ENCODE data around the gene VAV3. TPM values are rescaled to one million over a fixed set of nuclear protein-coding genes. Genes with fewer than 3 reads are reported as not detected.

Gene VAV3
- total and polyA plus RNA-seq, 10 of the 15 experiments (the other 5 are each of a cell fraction or from before 2014, with no cell fraction given): 0.84 to 5.5 (median 3.4) TPM

- FAIRE-seq (no peak), ATAC-seq (no peak; the same call in 2 of the 3 replicates), DNase-seq (ENCODE audit: low read depth, low spot score) (no peak)
- Histone ChIP-seq H3K27ac (ENCODE audit: control insufficient read depth, insufficient read depth) (no peak overlapping the region), H3K9ac (ENCODE audit: control insufficient read depth, insufficient read depth, low read length) (no peak overlapping the region), H3K4me3 (no peak overlapping the region), H3K79me2 (ENCODE audit: control insufficient read depth, insufficient read depth, low read length) (no peaks in the 10 kb centered on the region), H4K20me1 (ENCODE audit: control insufficient read depth, insufficient read depth) (no peaks in the 10 kb centered on the region), H2AFZ (ENCODE audit: control insufficient read depth, low read depth, low read length) (no peak overlapping the region), H3K4me2 (ENCODE audit: control insufficient read depth, insufficient read depth) (no peak overlapping the region), H3K36me3 (ENCODE audit: control insufficient read depth in 2 of 2, insufficient read depth in 2 of 2, low read length in 1 of 2) (no peaks in the 10 kb centered on the region), H3K27me3 (replicated peaks in 1 of 2; ENCODE audit: control insufficient read depth in 2 of 2, insufficient read depth in 2 of 2, low read length in 1 of 2) (no peaks in the 10 kb centered on the region), H3K9me3 (replicated peaks; ENCODE audit: control insufficient read depth, insufficient read depth, low read length) (no peaks in the 10 kb centered on the region; the same call in 2 of the 3 replicates), H3K4me1 (ENCODE audit: control insufficient read depth, insufficient read depth, low read length) (peaks cover 16% of the 10 kb centered on the region)
- in situ Hi-C loops (cut with MboI): no loop called here
- no peak for TF ChIP-seq NFXL1 (IDR thresholded peaks at IDR 0.05; ENCODE audit: borderline replicate concordance)
- no peak for TF ChIP-seq CEBPZ (IDR thresholded peaks at IDR 0.05; ENCODE audit: low read depth, low read length)
- TF ChIP-seq HDAC6 (IDR thresholded peaks at IDR 0.05; ENCODE audit: unreplicated experiment): no peak
- no peak for TF ChIP-seq SREBF1 (IDR thresholded peaks at IDR 0.05; ENCODE audit: low read length)
- no peak for TF ChIP-seq HDAC2 (IDR thresholded peaks at IDR 0.05)
- TF ChIP-seq ZNF384 (IDR thresholded peaks at IDR 0.05; ENCODE audit: borderline replicate concordance, low read depth, low read length): no peak
- CTCF ChIA-PET: interaction anchor here (1.0 kb wide), 1 partner anchor 86 kb away, joined by 4 read pairs; no protein-coding TSS in a partner anchor
- POLR2A ChIA-PET: interaction anchor here (0.6 kb wide), 1 partner anchor 301 kb away, joined by 3 read pairs; no protein-coding TSS in a partner anchor
- RAD21 ChIA-PET (ENCODE audit: unreplicated experiment): no interaction called here
- intact Hi-C loops (cut with micrococcal nuclease; ENCODE audit: unreplicated experiment): no loop called here
- SMC1A ChIA-PET (ENCODE audit: uncharacterized antibody, unreplicated experiment): interaction anchor here (1.0 kb wide), 1 partner anchor 85 kb away, joined by 3 read pairs; no protein-coding TSS in a partner anchor
- WGBS (ENCODE audit: insufficient coverage, insufficient replicate concordance, low lambda C conversion rate, missing lambda C conversion rate): 0% methylated on average over 1 of the region's 1 CpG
- no TSS peak for BruUV-seq (replicated peaks)
Observed at GRCh38 chr1:107867897-107868296, 97.1 kb downstream of the VAV3 start.

Measured in GM12878 (cell line).